Skeletal muscle satellite cell (primary cell): ENCODE results near the gene ADSL.

Source experiments
- H3K27me3 ChIP-seq: 2 replicates; pipeline ENCODE4 v1.7.0; 2013; ENCODE audit warnings: low read length; ENCODE audit not compliant: control insufficient read depth, insufficient read depth
- H3K36me3 ChIP-seq: 2 replicates; pipeline ENCODE4 v1.7.0; 2013; ENCODE audit warnings: mild to moderate bottlenecking, control low read depth, low read length; ENCODE audit not compliant: insufficient read depth
- H3K4me1 ChIP-seq: 2 replicates; pipeline ENCODE4 v1.7.0; 2013; ENCODE audit warnings: low read length; ENCODE audit not compliant: control insufficient read depth, insufficient read depth
- H3K4me2 ChIP-seq: 2 replicates; pipeline ENCODE4 v1.7.0; 2013; ENCODE audit warnings: mild to moderate bottlenecking, low read length
- H3K4me3 ChIP-seq: 2 replicates; pipeline ENCODE4 v1.7.0; 2013; ENCODE audit warnings: low read length
- H3K9ac ChIP-seq: 2 replicates; pipeline ENCODE4 v1.7.0; 2013; ENCODE audit warnings: mild to moderate bottlenecking, low read depth, low read length, moderate library complexity
- H3K9me3 ChIP-seq: replicated peaks from 2 replicates; pipeline ENCODE4 v1.7.0; 2013; ENCODE audit warnings: mild to moderate bottlenecking, control low read depth, low read length

Gene ADSL

GRCh38 chr22:40434106-40434505, 87.8 kb downstream of the ADSL start:
- Histone ChIP-seq H3K4me3 (no peak overlapping the region), H3K9ac (no peak overlapping the region), H3K4me1 (peaks cover 15% of the 10 kb centered on the region), H3K4me2 (no peak overlapping the region), H3K9me3 (no peaks in the 10 kb centered on the region), H3K27me3 (no peaks in the 10 kb centered on the region), H3K36me3 (peaks cover 38% of the 10 kb centered on the region)

DNA sequence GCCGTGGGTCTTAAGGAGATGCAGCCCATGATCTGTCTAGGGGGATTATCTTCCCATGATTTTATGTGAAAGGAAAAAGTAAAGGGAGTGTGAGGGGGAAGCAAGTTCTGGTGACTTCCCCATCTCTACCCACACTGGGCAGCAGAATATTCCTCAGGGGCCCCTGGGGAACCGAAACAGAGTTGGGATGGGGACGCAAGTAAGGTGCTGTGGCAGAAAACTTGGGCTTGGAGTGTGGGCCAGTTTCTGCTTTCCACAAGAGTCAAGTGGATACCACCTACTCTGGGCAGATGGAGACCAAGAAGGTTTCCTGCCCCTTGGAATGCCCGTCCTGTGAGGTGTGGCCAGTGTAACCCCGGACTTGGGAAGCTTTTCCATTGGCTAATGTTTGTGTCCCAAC, 88.4 kb downstream of the ADSL start:
- Histone ChIP-seq H3K9ac (no peak overlapping the region), H3K27me3 (no peaks in the 10 kb centered on the region), H3K4me2 (no peak overlapping the region), H3K9me3 (no peaks in the 10 kb centered on the region), H3K4me3 (no peak overlapping the region), H3K4me1 (peaks cover 15% of the 10 kb centered on the region), H3K36me3 (peaks cover 31% of the 10 kb centered on the region)

DNA sequence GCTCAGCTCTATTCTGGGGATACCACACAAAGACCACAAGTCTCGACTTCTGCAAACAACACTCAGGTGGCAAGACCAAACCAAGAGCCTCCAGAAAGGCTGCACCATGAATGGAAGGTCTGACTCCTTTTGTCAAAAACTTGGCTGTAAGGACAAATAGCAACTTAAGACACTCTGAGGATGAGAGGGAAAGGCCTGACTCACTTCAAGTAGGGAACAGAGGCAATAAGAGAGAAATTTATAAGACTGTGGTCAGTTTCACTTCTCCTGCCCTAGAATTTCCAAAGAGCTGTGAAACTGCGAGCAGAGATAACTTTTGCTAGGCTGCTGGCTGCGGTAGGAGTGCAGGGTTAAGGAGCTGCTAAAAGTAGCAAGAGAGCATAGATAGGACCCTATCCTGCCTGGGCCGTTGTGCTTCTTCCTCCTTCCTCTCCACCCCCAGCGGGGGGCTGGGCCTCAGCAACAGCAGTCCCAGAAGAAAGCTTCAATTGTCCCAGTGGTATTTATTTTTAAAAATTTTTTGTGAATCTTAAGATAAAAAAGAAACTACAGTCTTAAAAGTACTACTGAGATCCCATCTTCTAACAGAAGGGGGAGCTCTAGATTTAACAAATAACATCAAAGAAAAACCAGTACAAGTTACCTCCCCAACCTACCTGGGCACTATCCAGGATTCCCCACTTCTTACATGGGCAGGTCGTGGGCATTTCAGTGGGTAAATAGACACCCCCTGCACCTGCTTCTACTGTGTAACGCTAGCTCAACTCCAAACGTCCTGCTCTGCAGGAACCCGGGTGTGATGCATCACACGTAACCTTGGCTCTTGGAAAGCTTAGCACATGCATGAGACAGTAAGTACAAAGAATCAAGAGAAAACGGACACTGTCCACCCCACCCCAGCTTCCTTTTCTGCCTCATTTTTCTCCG, 90.5 kb downstream of the ADSL start:
- no peaks in the 10 kb centered on the region for H3K27me3 ChIP-seq
- peaks cover 15% of the 10 kb centered on the region for H3K4me1 ChIP-seq
- no peak overlapping the region for H3K4me3 ChIP-seq
- peak overlapping the region; percentile 31 for H3K9ac ChIP-seq
- H3K36me3 ChIP-seq = peaks cover 20% of the 10 kb centered on the region
- peak overlapping the region; percentile 64 for H3K4me2 ChIP-seq
- H3K9me3 ChIP-seq = no peaks in the 10 kb centered on the region
